A673 (cell line): Measurements from ENCODE around the gene C17orf50.

Experiments used
- CTCF ChIP-seq: fragments of 300-800, 200-600 bp; sonication (generic); conservative IDR thresholded peaks from 2 replicates; pipeline ENCODE4 v1.5.1; 2017; ENCODE audit warnings: low read depth, mild to moderate bottlenecking, antibody characterized with exemption, low read length, moderate library complexity, mixed read lengths
- EZH2 ChIP-seq: fragments of 200-600 bp; sonication (generic); IDR thresholded peaks from 2 replicates; pipeline ENCODE4 v1.6.1; 2017; ENCODE audit warnings: borderline replicate concordance, low read depth, mild to moderate bottlenecking, mixed read lengths, antibody characterized with exemption, low read length; ENCODE audit not compliant: poor library complexity, severe bottlenecking

GRCh38 chr17:35740997-35741931 lies 19.4 kb upstream of the C17orf50 start:
- TF ChIP-seq CTCF (no peak), EZH2 (no peak)
